GM23338 (cell line): ENCODE data around the gene PPP1R27. TPM values are rescaled to one million over a fixed set of nuclear protein-coding genes. Genes with fewer than 3 reads are reported as not detected.

Source experiments
- ATAC-seq: fragments of 200-7000 bp; cut with Tn5 transposase; 3 replicates; pipeline ENCODE4 v1.9.1; 2020
- DNase-seq: peaks from one replicate; pipeline ENCODE4 v3.0.0-alpha.2; 2015; ENCODE audit warnings: low spot score
- H2AFZ ChIP-seq: fragments of 200-600 bp; sonication (generic); 2 replicates; pipeline ENCODE4 v1.8.0; 2016; ENCODE audit warnings: antibody characterized with exemption, mild to moderate bottlenecking, moderate library complexity
- H3F3A ChIP-seq: fragments of 200-600 bp; sonication (generic); replicated peaks from 2 replicates; pipeline ENCODE4 v1.8.0; 2017; ENCODE audit warnings: antibody characterized with exemption, mixed run types, low read depth
- H3K27ac ChIP-seq: fragments of 200-600 bp; sonication (generic); 2 replicates; pipeline ENCODE4 v1.6.1; 2016; ENCODE audit warnings: low read depth
- H3K27me3 ChIP-seq: fragments of 200-600 bp; sonication (generic); 2 replicates; pipeline ENCODE4 v1.8.0; 2016; ENCODE audit warnings: mild to moderate bottlenecking, mixed run types, moderate library complexity; ENCODE audit not compliant: insufficient read depth
- H3K36me3 ChIP-seq: fragments of 200-600 bp; sonication (generic); 2 replicates; pipeline ENCODE4 v1.8.0; 2016; ENCODE audit warnings: mild to moderate bottlenecking; ENCODE audit not compliant: insufficient read depth
- H3K4me1 ChIP-seq: fragments of 200-600 bp; sonication (generic); 2 replicates; pipeline ENCODE4 v1.8.0; 2016; ENCODE audit warnings: mild to moderate bottlenecking, moderate library complexity; ENCODE audit not compliant: insufficient read depth
- H3K4me2 ChIP-seq: fragments of 200-600 bp; sonication (generic); 2 replicates; pipeline ENCODE4 v1.7.1; 2017; ENCODE audit warnings: mixed run types
- H3K4me3 ChIP-seq: fragments of 200-600 bp; sonication (generic); 2 replicates; pipeline ENCODE4 v1.6.1; 2016; ENCODE audit warnings: mixed run types
- H3K79me2 ChIP-seq: fragments of 200-600 bp; sonication (generic); replicated peaks from 2 replicates; pipeline ENCODE4 v1.8.0; 2017; ENCODE audit warnings: mild to moderate bottlenecking; ENCODE audit not compliant: insufficient read depth
- H3K9me2 ChIP-seq: fragments of 200-600 bp; sonication (generic); 2 replicates; pipeline ENCODE4 v1.8.0; 2017; ENCODE audit not compliant: insufficient read depth
- H4K20me1 ChIP-seq: fragments of 200-600 bp; sonication (generic); replicated peaks from 2 replicates; pipeline ENCODE4 v1.8.0; 2017; ENCODE audit warnings: mild to moderate bottlenecking; ENCODE audit not compliant: insufficient read depth
- H3K27ac Mint-ChIP-seq: 2 replicates; pipeline ENCODE4 v1.8.0; 2020; ENCODE audit warnings: inconsistent platforms, mild to moderate bottlenecking, moderate library complexity, mixed read lengths
- H3K27me3 Mint-ChIP-seq: 3 replicates; pipeline ENCODE4 v1.8.0; 2022; ENCODE audit warnings: low read depth, mild to moderate bottlenecking, moderate library complexity, mixed read lengths, inconsistent platforms; ENCODE audit not compliant: insufficient read depth, poor library complexity
- H3K36me3 Mint-ChIP-seq: 3 replicates; pipeline ENCODE4 v1.8.0; 2021; ENCODE audit warnings: low read depth, mild to moderate bottlenecking, inconsistent platforms, moderate library complexity, mixed read lengths
- H3K4me1 Mint-ChIP-seq: 3 replicates; pipeline ENCODE4 v1.8.0; 2020; ENCODE audit warnings: mild to moderate bottlenecking, inconsistent platforms, mixed read lengths
- H3K4me3 Mint-ChIP-seq: 3 replicates; pipeline ENCODE4 v1.8.0; 2021; ENCODE audit warnings: moderate library complexity, mild to moderate bottlenecking, inconsistent platforms, mixed read lengths
- H3K9me3 Mint-ChIP-seq: 3 replicates; pipeline ENCODE4 v1.8.0; 2020; ENCODE audit warnings: moderate library complexity, mild to moderate bottlenecking, inconsistent platforms, mixed read lengths
- CREB1 ChIP-seq: fragments of 250-450 bp; sonication (Bioruptor Pico); IDR thresholded peaks from 2 replicates; pipeline ENCODE4 v1.5.0; 2020; ENCODE audit warnings: low read depth, mild to moderate bottlenecking, moderate library complexity
- ETS1 ChIP-seq: IDR thresholded peaks from 2 replicates; pipeline ENCODE4 v1.6.1; 2016; ENCODE audit warnings: antibody characterized with exemption
- EZH2 ChIP-seq: fragments of 200-600 bp; sonication (generic); IDR thresholded peaks from one replicate; pipeline ENCODE4 v1.8.0; 2017; ENCODE audit warnings: antibody characterized with exemption, mild to moderate bottlenecking, low read depth; ENCODE audit not compliant: unreplicated experiment
- EZH2phosphoT487 ChIP-seq: fragments of 200-600 bp; sonication (generic); IDR thresholded peaks from one replicate; pipeline ENCODE4 v1.8.1; 2018; ENCODE audit warnings: antibody characterized with exemption; ENCODE audit not compliant: unreplicated experiment
- JUNB ChIP-seq: IDR thresholded peaks from one replicate; pipeline ENCODE4 v1.6.1; 2016; ENCODE audit warnings: antibody characterized with exemption; ENCODE audit not compliant: unreplicated experiment
- NANOG ChIP-seq: IDR thresholded peaks from 2 replicates; pipeline ENCODE4 v1.6.1; 2016; ENCODE audit warnings: antibody characterized with exemption, borderline replicate concordance
- POLR2AphosphoS5 ChIP-seq: IDR thresholded peaks from 2 replicates; pipeline ENCODE4 v1.6.1; 2016; ENCODE audit warnings: antibody characterized with exemption, low read depth
- STAT1 ChIP-seq: IDR thresholded peaks from one replicate; pipeline ENCODE4 v1.6.1; 2016; ENCODE audit warnings: antibody characterized with exemption; ENCODE audit not compliant: unreplicated experiment
- ZNF114 ChIP-seq: fragments of 250-450 bp; sonication (Bioruptor Pico); IDR thresholded peaks from 2 replicates; pipeline ENCODE4 v1.5.0; 2020; ENCODE audit warnings: mild to moderate bottlenecking, moderate library complexity
- ZNF331 ChIP-seq: fragments of 250-450 bp; sonication (Bioruptor Pico); IDR thresholded peaks from 2 replicates; pipeline ENCODE4 v1.5.0; 2020; ENCODE audit warnings: low read depth, mild to moderate bottlenecking, moderate library complexity
- ZNF462 ChIP-seq: fragments of 250-450 bp; sonication (Bioruptor Pico); IDR thresholded peaks from 2 replicates; pipeline ENCODE4 v1.5.0; 2020; ENCODE audit warnings: mild to moderate bottlenecking, moderate library complexity
- polyA plus RNA-seq: library from polyadenylated mRNA; unstranded; fragments of >200 nt; fragmentation: Nextera tagmentation; extraction: Ambion mirVana; gene quantifications from 2 replicates; pipeline ENCODE4 v1.2.1, GENCODE V29; 2016
- total RNA-seq: library from RNA; depleted of rRNA; stranded (reverse); fragments of >200 nt; shearing (Covaris generic); gene quantifications from 2 replicates; pipeline ENCODE4 v1.2.3, GENCODE V29; 2014
- TF ChIP-seq, protein P1 (sequence below): IDR thresholded peaks from one replicate; pipeline ENCODE4 v1.6.1; 2018; ENCODE audit warnings: antibody characterized with exemption; ENCODE audit not compliant: unreplicated experiment
- TF ChIP-seq, protein P2 (sequence below), 2 experiments: fragments of 200-600 bp in 1 of 2; sonication (generic) in 1 of 2; conservative IDR thresholded peaks; 2 replicates each; pipeline versions ENCODE4 v1.5.1 to v1.6.1; 2016 to 2017; ENCODE audit warnings: antibody characterized with exemption in 2 of 2, low read depth in 2 of 2, mild to moderate bottlenecking in 2 of 2, moderate library complexity in 1 of 2

The PPP1R27 gene
- total and polyA plus RNA-seq, 2 experiments from 2014 or later: 0.65 TPM; not detected in 1

DNA sequence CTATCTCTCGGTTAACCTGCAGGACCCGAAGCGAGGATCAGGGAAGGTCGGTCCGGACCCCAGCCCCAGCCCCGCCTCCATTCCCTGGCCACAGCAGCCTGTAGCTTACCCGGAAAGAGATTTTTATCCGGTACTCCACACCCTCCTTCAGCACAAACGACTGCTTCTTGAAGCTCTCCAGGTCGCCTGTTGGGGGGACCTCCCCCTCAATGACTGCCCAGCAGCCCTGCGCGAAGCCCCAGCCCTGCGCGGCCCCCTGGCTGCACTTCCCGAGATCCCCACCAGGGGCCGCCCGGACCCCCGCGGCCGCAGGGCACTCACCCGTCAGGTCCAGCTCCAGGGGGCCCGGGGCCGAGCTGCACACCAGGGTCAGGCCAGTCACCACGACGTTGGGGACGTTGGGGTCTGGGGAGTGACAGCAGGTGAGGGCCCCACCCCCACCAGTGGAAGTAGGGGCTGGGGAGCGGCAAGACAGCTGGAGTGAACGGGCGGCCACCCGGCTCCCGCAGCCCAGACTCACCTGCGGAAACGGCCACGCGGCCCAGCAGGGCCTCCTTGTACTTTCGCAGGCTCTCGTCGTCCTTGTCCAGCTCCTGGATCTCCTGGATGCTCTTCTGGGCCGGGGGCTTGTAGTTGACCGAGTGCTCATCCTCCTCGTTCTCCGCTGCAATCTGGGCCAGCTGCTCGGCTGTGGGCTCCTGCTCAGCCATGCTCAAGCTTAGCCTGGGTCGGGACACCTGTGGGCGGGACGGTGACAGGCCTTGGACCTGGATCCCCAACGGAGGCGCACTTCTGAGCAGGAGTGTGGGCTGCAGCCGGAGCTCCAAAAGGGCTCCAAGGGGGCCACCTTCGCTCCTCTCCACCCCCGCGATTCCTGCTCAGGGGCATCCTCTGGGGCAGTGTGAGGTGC is 34.6 kb upstream of the PPP1R27 start:
- Histone ChIP-seq H4K20me1 (peaks cover 13% of the 10 kb centered on the region), H3K4me2 (peak overlapping the region; percentile 94), H3K36me3 (0 out of 2 replicates have a peak, but pooled peaks cover 6% of the 10 kb centered on the region), H3K79me2 (peaks cover 7% of the 10 kb centered on the region; the same call in 1 of the 2 replicates), H3K9me2 (no peaks in the 10 kb centered on the region), H3F3A (peaks cover 53% of the 10 kb centered on the region), H3K4me1 (peaks cover 12% of the 10 kb centered on the region), H3K4me3 (peak overlapping the region; percentile 85), H3K27ac (peak overlapping the region; percentile 81), H2AFZ (no peak overlapping the region), H3K27me3 (no peaks in the 10 kb centered on the region)
- Mint-ChIP-seq H3K9me3 (no peaks in the 10 kb centered on the region; the same call in 2 of the 3 replicates), H3K27me3 (peaks cover 45% of the 10 kb centered on the region), H3K36me3 (peaks cover 9% of the 10 kb centered on the region; the same call in 2 of the 3 replicates), H3K4me3 (peak overlapping the region; percentile 80), H3K27ac (peak overlapping the region; percentile 91), H3K4me1 (peaks cover 22% of the 10 kb centered on the region)
- ATAC-seq (peak; percentile 51), DNase-seq (peak; percentile 65)
- TF ChIP-seq ETS1 (no peak), ZNF114 (CRISPR knock-in tag) (no peak), ZNF331 (CRISPR knock-in tag) (no peak), CREB1 (CRISPR knock-in tag) (peak; percentile 34; the same call in 1 of the 2 replicates), NANOG (no peak), JUNB (no peak), EZH2phosphoT487 (no peak), STAT1 (no peak), POLR2AphosphoS5 (peak; percentile 8; the same call in 1 of the 2 replicates), ZNF462 (CRISPR knock-in tag) (no peak), EZH2 (no peak)
- TF ChIP-seq, protein P1, sequence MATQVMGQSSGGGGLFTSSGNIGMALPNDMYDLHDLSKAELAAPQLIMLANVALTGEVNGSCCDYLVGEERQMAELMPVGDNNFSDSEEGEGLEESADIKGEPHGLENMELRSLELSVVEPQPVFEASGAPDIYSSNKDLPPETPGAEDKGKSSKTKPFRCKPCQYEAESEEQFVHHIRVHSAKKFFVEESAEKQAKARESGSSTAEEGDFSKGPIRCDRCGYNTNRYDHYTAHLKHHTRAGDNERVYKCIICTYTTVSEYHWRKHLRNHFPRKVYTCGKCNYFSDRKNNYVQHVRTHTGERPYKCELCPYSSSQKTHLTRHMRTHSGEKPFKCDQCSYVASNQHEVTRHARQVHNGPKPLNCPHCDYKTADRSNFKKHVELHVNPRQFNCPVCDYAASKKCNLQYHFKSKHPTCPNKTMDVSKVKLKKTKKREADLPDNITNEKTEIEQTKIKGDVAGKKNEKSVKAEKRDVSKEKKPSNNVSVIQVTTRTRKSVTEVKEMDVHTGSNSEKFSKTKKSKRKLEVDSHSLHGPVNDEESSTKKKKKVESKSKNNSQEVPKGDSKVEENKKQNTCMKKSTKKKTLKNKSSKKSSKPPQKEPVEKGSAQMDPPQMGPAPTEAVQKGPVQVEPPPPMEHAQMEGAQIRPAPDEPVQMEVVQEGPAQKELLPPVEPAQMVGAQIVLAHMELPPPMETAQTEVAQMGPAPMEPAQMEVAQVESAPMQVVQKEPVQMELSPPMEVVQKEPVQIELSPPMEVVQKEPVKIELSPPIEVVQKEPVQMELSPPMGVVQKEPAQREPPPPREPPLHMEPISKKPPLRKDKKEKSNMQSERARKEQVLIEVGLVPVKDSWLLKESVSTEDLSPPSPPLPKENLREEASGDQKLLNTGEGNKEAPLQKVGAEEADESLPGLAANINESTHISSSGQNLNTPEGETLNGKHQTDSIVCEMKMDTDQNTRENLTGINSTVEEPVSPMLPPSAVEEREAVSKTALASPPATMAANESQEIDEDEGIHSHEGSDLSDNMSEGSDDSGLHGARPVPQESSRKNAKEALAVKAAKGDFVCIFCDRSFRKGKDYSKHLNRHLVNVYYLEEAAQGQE: no peak
- TF ChIP-seq, protein P2, sequence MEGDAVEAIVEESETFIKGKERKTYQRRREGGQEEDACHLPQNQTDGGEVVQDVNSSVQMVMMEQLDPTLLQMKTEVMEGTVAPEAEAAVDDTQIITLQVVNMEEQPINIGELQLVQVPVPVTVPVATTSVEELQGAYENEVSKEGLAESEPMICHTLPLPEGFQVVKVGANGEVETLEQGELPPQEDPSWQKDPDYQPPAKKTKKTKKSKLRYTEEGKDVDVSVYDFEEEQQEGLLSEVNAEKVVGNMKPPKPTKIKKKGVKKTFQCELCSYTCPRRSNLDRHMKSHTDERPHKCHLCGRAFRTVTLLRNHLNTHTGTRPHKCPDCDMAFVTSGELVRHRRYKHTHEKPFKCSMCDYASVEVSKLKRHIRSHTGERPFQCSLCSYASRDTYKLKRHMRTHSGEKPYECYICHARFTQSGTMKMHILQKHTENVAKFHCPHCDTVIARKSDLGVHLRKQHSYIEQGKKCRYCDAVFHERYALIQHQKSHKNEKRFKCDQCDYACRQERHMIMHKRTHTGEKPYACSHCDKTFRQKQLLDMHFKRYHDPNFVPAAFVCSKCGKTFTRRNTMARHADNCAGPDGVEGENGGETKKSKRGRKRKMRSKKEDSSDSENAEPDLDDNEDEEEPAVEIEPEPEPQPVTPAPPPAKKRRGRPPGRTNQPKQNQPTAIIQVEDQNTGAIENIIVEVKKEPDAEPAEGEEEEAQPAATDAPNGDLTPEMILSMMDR (conservative IDR thresholded peaks at IDR 0.05; ENCODE audit: low read depth in 2 of 2): peak; percentile 76 to 79
